GM12878 (cell line): ENCODE measurements around the gene CSF1. TPM values are rescaled to one million over a fixed set of nuclear protein-coding genes. Genes with fewer than 3 reads are reported as not detected.
A peak's percentile ranks its signal among the peaks of the same experiment; 100 is the strongest.

Experiments used
- ATAC-seq: fragments of 200-7000 bp; cut with Tn5 transposase; 3 replicates; pipeline ENCODE4 v1.9.1; 2020; ENCODE audit warnings: mild to moderate bottlenecking, moderate library complexity
- BruUV-seq: library from RNA; stranded (reverse); fragments of 400-500 nt; replicated peaks from 2 replicates; lab custom pipeline; 2021; lab: Mats Ljungman, UMichigan
- CTCF ChIA-PET: fragments of 300-600 bp; sonication (Branson Sonifier 250); formaldehyde crosslinking; extraction: SDS; loops from one replicate; lab custom pipeline; 2021; ENCODE audit warnings: inconsistent platforms; lab: Yijun Ruan, JAX
- POLR2A ChIA-PET: fragments of 350-600 bp; formaldehyde crosslinking; extraction: SDS; loops from one replicate; lab custom pipeline; 2021; ENCODE audit warnings: inconsistent platforms; lab: Charles Lee
- RAD21 ChIA-PET: fragments of 300-600 bp; sonication (Branson Sonifier 250); formaldehyde crosslinking; loops from one replicate; lab custom pipeline; 2023; ENCODE audit warnings: antibody characterized with exemption; ENCODE audit not compliant: unreplicated experiment; lab: Charles Lee
- SMC1A ChIA-PET: fragments of 300-600 bp; sonication (Branson Sonifier 250); formaldehyde crosslinking; loops from one replicate; lab custom pipeline; 2023; ENCODE audit not compliant: unreplicated experiment, uncharacterized antibody; lab: Charles Lee
- DNase-seq: peaks from one replicate; pipeline ENCODE4 v3.0.0-alpha.2; 2011; ENCODE audit warnings: low read depth, low spot score
- FAIRE-seq: peaks from 3 replicates; lab custom pipeline; 2011; peaks lifted over from hg19 to GRCh38; lab: Jason Lieb, UNC
- H2AFZ ChIP-seq: 2 replicates; pipeline ENCODE4 v1.6.0; 2011; ENCODE audit warnings: low read depth, low read length, control low read depth; ENCODE audit not compliant: control insufficient read depth
- H3K27ac ChIP-seq: 2 replicates; pipeline ENCODE4 v1.5.1; 2011; ENCODE audit warnings: control low read depth; ENCODE audit not compliant: control insufficient read depth, insufficient read depth
- H3K27me3 ChIP-seq, 2 experiments: replicated peaks in 1 of 2; 2 replicates each; pipeline versions ENCODE4 v1.6.0 to v1.6.1; 2011; ENCODE audit warnings: low read length in 1 of 2; ENCODE audit not compliant: control insufficient read depth in 2 of 2, insufficient read depth in 2 of 2
- H3K36me3 ChIP-seq, 2 experiments: 2 replicates each; pipeline ENCODE4 v1.5.1; 2011; ENCODE audit warnings: low read length in 1 of 2; ENCODE audit not compliant: control insufficient read depth in 2 of 2, insufficient read depth in 2 of 2
- H3K4me1 ChIP-seq: 2 replicates; pipeline ENCODE4 v1.6.1; 2011; ENCODE audit warnings: mild to moderate bottlenecking, low read length, moderate library complexity, mixed read lengths; ENCODE audit not compliant: control insufficient read depth, insufficient read depth
- H3K4me2 ChIP-seq: 2 replicates; pipeline ENCODE4 v1.6.0; 2011; ENCODE audit warnings: control low read depth; ENCODE audit not compliant: control insufficient read depth, insufficient read depth
- H3K4me3 ChIP-seq: fragments of 200-600 bp; sonication (generic); 2 replicates; pipeline ENCODE4 v1.5.1; 2016
- H3K79me2 ChIP-seq: 2 replicates; pipeline ENCODE4 v1.6.0; 2011; ENCODE audit warnings: low read length; ENCODE audit not compliant: control insufficient read depth, insufficient read depth
- H3K9ac ChIP-seq: 2 replicates; pipeline ENCODE4 v1.8.0; 2011; ENCODE audit warnings: low read length, control low read depth, mixed read lengths; ENCODE audit not compliant: control insufficient read depth, insufficient read depth
- H3K9me3 ChIP-seq: replicated peaks from 3 replicates; pipeline ENCODE4 v1.5.1; 2011; ENCODE audit warnings: mild to moderate bottlenecking, low read length; ENCODE audit not compliant: control insufficient read depth, insufficient read depth
- H4K20me1 ChIP-seq: 2 replicates; pipeline ENCODE4 v1.6.0; 2011; ENCODE audit not compliant: control insufficient read depth, insufficient read depth
- BACH1 ChIP-seq: fragments of 450-650 bp; IDR thresholded peaks from 2 replicates; pipeline ENCODE4 v1.6.1; 2017; ENCODE audit warnings: mild to moderate bottlenecking, borderline replicate concordance
- CBFB ChIP-seq: IDR thresholded peaks from 2 replicates; pipeline ENCODE4 v1.6.1; 2016; ENCODE audit warnings: antibody characterized with exemption, low read depth
- HDAC2 ChIP-seq: fragments of 200-600 bp; sonication (generic); IDR thresholded peaks from 2 replicates; pipeline ENCODE4 v1.6.1; 2017
- IKZF1 ChIP-seq: fragments of 450-650 bp; conservative IDR thresholded peaks from 2 replicates; pipeline ENCODE4 v1.6.1; 2017; ENCODE audit warnings: antibody characterized with exemption, mild to moderate bottlenecking
- IRF4 ChIP-seq: IDR thresholded peaks from 2 replicates; pipeline ENCODE4 v1.6.1; 2011; ENCODE audit warnings: low read depth, low read length
- JUNB ChIP-seq: IDR thresholded peaks from 2 replicates; pipeline ENCODE4 v1.6.1; 2016; ENCODE audit warnings: antibody characterized with exemption, mild to moderate bottlenecking
- MYC ChIP-seq: IDR thresholded peaks from 2 replicates; pipeline ENCODE4 v1.6.1; 2011; ENCODE audit warnings: mild to moderate bottlenecking, low read length, moderate library complexity, inconsistent platforms; ENCODE audit not compliant: insufficient read depth, insufficient replicate concordance, insufficient read length, severe bottlenecking
- PAX5 ChIP-seq: IDR thresholded peaks from 2 replicates; pipeline ENCODE4 v1.6.1; 2011; ENCODE audit warnings: low read depth, low read length, borderline replicate concordance
- RUNX3 ChIP-seq: IDR thresholded peaks from 2 replicates; pipeline ENCODE4 v1.6.1; 2012; ENCODE audit warnings: low read length, inconsistent platforms
- ZBED1 ChIP-seq: IDR thresholded peaks from 2 replicates; pipeline ENCODE4 v1.6.1; 2016; ENCODE audit warnings: borderline replicate concordance
- ZNF622 ChIP-seq: fragments of 450-650 bp; IDR thresholded peaks from 2 replicates; pipeline ENCODE4 v1.6.1; 2017; ENCODE audit warnings: mild to moderate bottlenecking, inconsistent platforms
- WGBS: methylation state at CpG from one replicate; pipeline ENCODE4 v1.1.6; 2016; ENCODE audit warnings: low lambda C conversion rate; ENCODE audit not compliant: insufficient replicate concordance, insufficient coverage; ENCODE audit errors: missing lambda C conversion rate; 5-methylcytosine and 5-hydroxymethylcytosine counted together
- in situ Hi-C: fragments of 300-500 bp; cut with MboI; formaldehyde crosslinking; loops from 9 replicates; pipeline ENCODE4 v1.14.3; 2018; ENCODE audit warnings: mixed read lengths
- intact Hi-C: fragments of 100-400 bp; cut with micrococcal nuclease; formaldehyde crosslinking; loops from one replicate; pipeline ENCODE4 v1.14.2; 2022; ENCODE audit not compliant: unreplicated experiment
- polyA plus RNA-seq, 11 experiments: library from polyadenylated mRNA; depleted of rRNA in 4 of 11; unstranded in 6 of 11; stranded (reverse) in 5 of 11; fragments of >200 nt; fragmentation: Nextera tagmentation in 4 of 11; fragmentation: Illumina TruSeq in 1 of 11; extraction: Ambion mirVana in 4 of 11; extraction: Trizol in 1 of 11; gene quantifications; 1 replicate in 1 of 11; 2 replicates in 10 of 11; pipeline versions ENCODE4 v1.2.1 to v1.2.3, GENCODE V29; 2011 to 2016; ENCODE audit warnings: inconsistent platforms in 2 of 11, missing spikeins in 2 of 11, low read depth in 1 of 11
- total RNA-seq, 4 experiments: library from RNA; depleted of rRNA in 3 of 4; stranded (reverse); fragments of >200 nt in 3 of 4; fragmentation: Illumina TruSeq in 1 of 4; extraction: Trizol in 1 of 4; gene quantifications; 2 replicates each; pipeline versions ENCODE4 v1.2.1 to v1.2.3, GENCODE V29; 2013 to 2021
- TF ChIP-seq, protein P1 (sequence below): fragments of 450-650 bp; IDR thresholded peaks from 2 replicates; pipeline ENCODE4 v1.6.1; 2016; ENCODE audit warnings: mild to moderate bottlenecking
- TF ChIP-seq, protein P2 (sequence below): fragments of 450-650 bp; formaldehyde crosslinking; IDR thresholded peaks from 2 replicates; pipeline ENCODE4 v1.4.0; 2020; ENCODE audit warnings: mild to moderate bottlenecking, moderate library complexity
- TF ChIP-seq, protein P3 (sequence below): fragments of 450-650 bp; IDR thresholded peaks from 2 replicates; pipeline ENCODE4 v1.6.1; 2016; ENCODE audit warnings: mild to moderate bottlenecking

The CSF1 gene
- total and polyA plus RNA-seq, 10 of the 15 experiments (the other 5 are each of a cell fraction or from before 2014, with no cell fraction given) = 1.2 to 32.4 (median 13.0) TPM

DNA sequence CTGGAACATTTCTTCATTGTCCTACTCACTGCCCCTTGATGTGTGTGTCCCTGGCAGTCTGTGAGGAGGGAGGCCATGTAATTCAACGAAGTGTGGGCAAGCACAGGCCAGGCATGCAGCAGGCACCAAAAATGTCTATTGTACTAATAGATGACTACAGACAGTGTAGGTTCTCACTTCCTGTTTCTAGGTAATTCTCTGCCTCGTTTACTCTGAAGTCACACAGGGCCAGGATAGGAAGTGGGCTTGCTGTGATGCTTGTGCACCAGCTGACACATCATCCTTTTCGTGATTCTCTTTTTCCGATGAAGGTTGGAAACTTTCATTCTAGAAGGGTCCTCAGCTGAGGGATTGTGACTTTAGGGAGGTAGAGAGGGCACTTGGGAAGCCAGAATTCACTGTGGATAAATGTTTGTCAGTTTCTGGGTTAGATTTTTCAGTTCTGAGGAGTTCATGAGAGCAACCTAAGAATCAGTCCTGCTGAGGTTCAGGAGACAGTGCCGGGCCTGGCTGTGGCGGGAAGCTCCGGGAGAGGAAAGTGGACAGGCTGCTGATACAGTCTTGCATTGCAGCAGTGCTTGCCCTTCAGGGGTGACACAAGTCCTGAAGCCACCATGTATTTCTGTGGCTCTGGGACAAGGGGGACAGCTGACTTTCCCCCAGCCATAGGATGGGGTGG, 4.3 kb upstream of the CSF1 start (continued):
- TF ChIP-seq, protein P1, sequence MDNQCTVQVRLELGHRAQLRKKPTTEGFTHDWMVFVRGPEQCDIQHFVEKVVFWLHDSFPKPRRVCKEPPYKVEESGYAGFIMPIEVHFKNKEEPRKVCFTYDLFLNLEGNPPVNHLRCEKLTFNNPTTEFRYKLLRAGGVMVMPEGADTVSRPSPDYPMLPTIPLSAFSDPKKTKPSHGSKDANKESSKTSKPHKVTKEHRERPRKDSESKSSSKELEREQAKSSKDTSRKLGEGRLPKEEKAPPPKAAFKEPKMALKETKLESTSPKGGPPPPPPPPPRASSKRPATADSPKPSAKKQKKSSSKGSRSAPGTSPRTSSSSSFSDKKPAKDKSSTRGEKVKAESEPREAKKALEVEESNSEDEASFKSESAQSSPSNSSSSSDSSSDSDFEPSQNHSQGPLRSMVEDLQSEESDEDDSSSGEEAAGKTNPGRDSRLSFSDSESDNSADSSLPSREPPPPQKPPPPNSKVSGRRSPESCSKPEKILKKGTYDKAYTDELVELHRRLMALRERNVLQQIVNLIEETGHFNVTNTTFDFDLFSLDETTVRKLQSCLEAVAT = no peak
- 0 out of 2 replicates have a peak, but pooled peaks have one; percentile 42 for TF ChIP-seq PAX5
- TF ChIP-seq IRF4 = peak; percentile 75
- TF ChIP-seq MYC = no peak
- TF ChIP-seq ZNF622 = no peak
- TF ChIP-seq RUNX3 = peak; percentile 54; the same call in 1 of the 2 replicates

DNA sequence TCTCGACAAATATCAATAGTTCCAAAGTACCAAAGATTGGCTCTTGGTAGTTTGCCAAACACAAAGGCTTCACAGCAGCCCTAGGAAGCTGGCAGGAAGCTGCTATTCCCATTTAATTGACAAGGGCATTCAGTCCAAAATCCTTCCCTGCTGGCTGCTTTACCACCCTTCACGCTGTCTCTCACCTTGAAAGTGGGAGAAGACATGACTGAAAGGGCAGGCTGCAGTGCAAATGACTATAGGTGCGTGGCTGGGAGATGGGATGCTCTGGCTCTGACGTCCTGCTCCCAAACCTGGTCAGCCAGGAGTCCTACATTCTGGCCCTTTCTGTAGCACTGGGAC, 3.8 kb upstream of the CSF1 start:
- ChIA-PET POLR2A (interaction anchor here (2.8 kb wide), 1 partner anchor 20 kb away, joined by 7 read pairs; no protein-coding TSS in a partner anchor), CTCF (interaction anchor here (1.5 to 5.9 kb wide), 2 partner anchors 77 to 130 kb away, joined by 6 to 30 read pairs; partner anchors contain the start of gene AHCYL1), SMC1A (interaction anchor here (0.6 to 1.7 kb wide), 6 partner anchors 10 to 737 kb away, joined by 3 to 4 read pairs (median 3); no protein-coding TSS in a partner anchor), RAD21 (interaction anchor here (2.2 kb wide), 1 partner anchor 78 kb away, joined by 11 read pairs; the partner anchor contains the start of gene AHCYL1)
- Histone ChIP-seq H3K4me1 (peaks cover 20% of the 10 kb centered on the region), H3K27me3 (no peaks in the 10 kb centered on the region), H3K27ac (peak overlapping the region; percentile 19; the same call in 1 of the 2 replicates), H3K9ac (no peak overlapping the region), H4K20me1 (no peaks in the 10 kb centered on the region), H3K79me2 (peaks cover 14% of the 10 kb centered on the region), H3K36me3 (no peaks in the 10 kb centered on the region), H3K4me3 (no peak overlapping the region), H2AFZ (no peak overlapping the region), H3K4me2 (peak overlapping the region; percentile 34; the same call in 1 of the 2 replicates), H3K9me3 (no peaks in the 10 kb centered on the region)
- FAIRE-seq = no peak
- intact Hi-C loops (no loop called here), in situ Hi-C loops (no loop called here)
- no TSS peak for BruUV-seq
- no peak for ATAC-seq
- WGBS = 83% methylated on average over 4 of the region's 4 CpGs
- no peak for DNase-seq
- TF ChIP-seq JUNB = no peak
- no peak for TF ChIP-seq BACH1
- TF ChIP-seq CBFB = no peak
- no peak for TF ChIP-seq HDAC2
- no peak for TF ChIP-seq ZNF622
- TF ChIP-seq, protein P2, sequence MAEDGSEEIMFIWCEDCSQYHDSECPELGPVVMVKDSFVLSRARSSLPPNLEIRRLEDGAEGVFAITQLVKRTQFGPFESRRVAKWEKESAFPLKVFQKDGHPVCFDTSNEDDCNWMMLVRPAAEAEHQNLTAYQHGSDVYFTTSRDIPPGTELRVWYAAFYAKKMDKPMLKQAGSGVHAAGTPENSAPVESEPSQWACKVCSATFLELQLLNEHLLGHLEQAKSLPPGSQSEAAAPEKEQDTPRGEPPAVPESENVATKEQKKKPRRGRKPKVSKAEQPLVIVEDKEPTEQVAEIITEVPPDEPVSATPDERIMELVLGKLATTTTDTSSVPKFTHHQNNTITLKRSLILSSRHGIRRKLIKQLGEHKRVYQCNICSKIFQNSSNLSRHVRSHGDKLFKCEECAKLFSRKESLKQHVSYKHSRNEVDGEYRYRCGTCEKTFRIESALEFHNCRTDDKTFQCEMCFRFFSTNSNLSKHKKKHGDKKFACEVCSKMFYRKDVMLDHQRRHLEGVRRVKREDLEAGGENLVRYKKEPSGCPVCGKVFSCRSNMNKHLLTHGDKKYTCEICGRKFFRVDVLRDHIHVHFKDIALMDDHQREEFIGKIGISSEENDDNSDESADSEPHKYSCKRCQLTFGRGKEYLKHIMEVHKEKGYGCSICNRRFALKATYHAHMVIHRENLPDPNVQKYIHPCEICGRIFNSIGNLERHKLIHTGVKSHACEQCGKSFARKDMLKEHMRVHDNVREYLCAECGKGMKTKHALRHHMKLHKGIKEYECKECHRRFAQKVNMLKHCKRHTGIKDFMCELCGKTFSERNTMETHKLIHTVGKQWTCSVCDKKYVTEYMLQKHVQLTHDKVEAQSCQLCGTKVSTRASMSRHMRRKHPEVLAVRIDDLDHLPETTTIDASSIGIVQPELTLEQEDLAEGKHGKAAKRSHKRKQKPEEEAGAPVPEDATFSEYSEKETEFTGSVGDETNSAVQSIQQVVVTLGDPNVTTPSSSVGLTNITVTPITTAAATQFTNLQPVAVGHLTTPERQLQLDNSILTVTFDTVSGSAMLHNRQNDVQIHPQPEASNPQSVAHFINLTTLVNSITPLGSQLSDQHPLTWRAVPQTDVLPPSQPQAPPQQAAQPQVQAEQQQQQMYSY (CRISPR knock-in tag) = no peak
- no peak for TF ChIP-seq ZBED1
- no peak for TF ChIP-seq IKZF1
- TF ChIP-seq, protein P3, sequence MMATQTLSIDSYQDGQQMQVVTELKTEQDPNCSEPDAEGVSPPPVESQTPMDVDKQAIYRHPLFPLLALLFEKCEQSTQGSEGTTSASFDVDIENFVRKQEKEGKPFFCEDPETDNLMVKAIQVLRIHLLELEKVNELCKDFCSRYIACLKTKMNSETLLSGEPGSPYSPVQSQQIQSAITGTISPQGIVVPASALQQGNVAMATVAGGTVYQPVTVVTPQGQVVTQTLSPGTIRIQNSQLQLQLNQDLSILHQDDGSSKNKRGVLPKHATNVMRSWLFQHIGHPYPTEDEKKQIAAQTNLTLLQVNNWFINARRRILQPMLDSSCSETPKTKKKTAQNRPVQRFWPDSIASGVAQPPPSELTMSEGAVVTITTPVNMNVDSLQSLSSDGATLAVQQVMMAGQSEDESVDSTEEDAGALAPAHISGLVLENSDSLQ = no peak
